ENCODE measurements around the gene PDK1.
A peak's percentile ranks its signal among the peaks of the same experiment; 100 is the strongest.
"Not testable (repeated sequence)": the region's sequence is repeated elsewhere in the genome, so short reads cannot be mapped to it uniquely, and the experiment has no call there.

Gene PDK1

GRCh38 chr2:172555522-172556283 lies at the start of gene PDK1:
PDK1 (plus strand) TSS chr2:172556090; CDS start chr2:172556151, 61 bp downstream.
- peak; percentile 84 for DNase-seq

GRCh38 chr2:172507199-172507598 lies 48.7 kb upstream of the PDK1 start:
- DNase-seq, result no peak

GRCh38 chr2:172510088-172510487 lies 45.8 kb upstream of the PDK1 start:
- DNase-seq, result peak; percentile 93

GRCh38 chr2:172510548-172510947 lies 45.3 kb upstream of the PDK1 start:
- DNase-seq, result no peak

GRCh38 chr2:172512810-172513523 lies 42.9 kb upstream of the PDK1 start:
- DNase-seq, result no peak

GRCh38 chr2:172513524-172513900 lies 42.4 kb upstream of the PDK1 start:
- DNase-seq, result peak; percentile 73

GRCh38 chr2:172513935-172514586 lies 41.8 kb upstream of the PDK1 start:
- peak; percentile 89 for DNase-seq

GRCh38 chr2:172516299-172516698 lies 39.6 kb upstream of the PDK1 start:
- DNase-seq, result peak; percentile 74

GRCh38 chr2:172518995-172519394 lies 36.9 kb upstream of the PDK1 start:
- DNase-seq, result no peak

- no peak for DNase-seq
These were observed 30.3 kb upstream of the PDK1 start for GRCh38 chr2:172525601-172526000.

- no peak for DNase-seq
These were observed 24.6 kb upstream of the PDK1 start for GRCh38 chr2:172531309-172531708.

GRCh38 chr2:172532461-172532860 lies 23.4 kb upstream of the PDK1 start:
- not testable (repeated sequence) for DNase-seq

- no peak for DNase-seq
These were observed 22.2 kb upstream of the PDK1 start for GRCh38 chr2:172533687-172534086.

- DNase-seq, result no peak
These were observed 20.8 kb upstream of the PDK1 start for GRCh38 chr2:172535119-172535518.

- not testable (repeated sequence) for DNase-seq
These were observed 18.0 kb upstream of the PDK1 start for GRCh38 chr2:172537851-172538250.

GRCh38 chr2:172539767-172540166 lies 16.1 kb upstream of the PDK1 start:
- DNase-seq, result no peak

GRCh38 chr2:172540421-172540820 lies 15.5 kb upstream of the PDK1 start:
- no peak for DNase-seq

GRCh38 chr2:172545408-172546075 lies 10.3 kb upstream of the PDK1 start:
- DNase-seq, result peak; percentile 23

- DNase-seq, result no peak
These were observed 6.8 kb upstream of the PDK1 start for GRCh38 chr2:172549131-172549530.

- not testable (repeated sequence) for DNase-seq
These were observed 6.1 kb upstream of the PDK1 start for GRCh38 chr2:172549802-172550201.

- no peak for DNase-seq
These were observed 5.5 kb upstream of the PDK1 start for GRCh38 chr2:172550419-172550818.

- no peak for DNase-seq
These were observed 4.6 kb upstream of the PDK1 start for GRCh38 chr2:172551271-172551670.

Measured in MV-4-11 (cell line).